ENCODE data around the gene CD320. TPM values are rescaled to one million over a fixed set of nuclear protein-coding genes. Genes with fewer than 3 reads are reported as not detected.

Gene CD320
- total and polyA plus RNA-seq, 2 experiments from 2014 or later = 65.8 to 72.2 TPM

GRCh38 chr19:8333767-8334457 lies 25.8 kb upstream of the CD320 start:
- no peaks in the 10 kb centered on the region for H3K79me2 ChIP-seq (ENCODE audit: insufficient read depth)
- H3K27ac ChIP-seq = no peak overlapping the region
- no peaks in the 10 kb centered on the region for H3K9me2 ChIP-seq (ENCODE audit: insufficient read depth)
- H3K4me2 ChIP-seq (ENCODE audit: unreplicated experiment) = no peak overlapping the region
- WGBS, 2 experiments (ENCODE audit: low coverage in 1 of 2, low lambda C conversion rate in 2 of 2, missing lambda C conversion rate in 2 of 2) = 7 to 10% methylated on average over 43 to 47 of the region's 48 CpGs
- no peaks in the 10 kb centered on the region for H3K36me3 ChIP-seq (ENCODE audit: low read depth)
- no peak overlapping the region for H2AFZ ChIP-seq
- peaks cover 12% of the 10 kb centered on the region for H3K27me3 ChIP-seq (replicated peaks; ENCODE audit: insufficient read depth)
- H3K9me3 ChIP-seq (ENCODE audit: low read depth) = no peaks in the 10 kb centered on the region
- no peak for DNase-seq
- H3K4me1 ChIP-seq (ENCODE audit: insufficient read depth) = no peaks in the 10 kb centered on the region
- no peaks in the 10 kb centered on the region for H3F3A ChIP-seq (ENCODE audit: insufficient read depth)
- H3K4me3 ChIP-seq = no peak overlapping the region
- TF ChIP-seq EZH2phosphoT487 (IDR thresholded peaks at IDR 0.05; ENCODE audit: insufficient read depth, low read depth) (0 out of 2 replicates have a peak, but pooled peaks have one; percentile 7), EZH2 (IDR thresholded peaks at IDR 0.05; ENCODE audit: insufficient read depth, poor library complexity, severe bottlenecking) (peak; percentile 53)
- H4K20me1 ChIP-seq (ENCODE audit: insufficient read depth) = no peaks in the 10 kb centered on the region
- in situ Hi-C loops (cut with MboI) = no loop called here
- no peak overlapping the region for H3K9ac ChIP-seq

- no peaks in the 10 kb centered on the region for H3K9me3 ChIP-seq (ENCODE audit: low read depth)
- H3K27ac ChIP-seq = no peak overlapping the region
- WGBS, 2 experiments (ENCODE audit: low coverage in 1 of 2, low lambda C conversion rate in 2 of 2, missing lambda C conversion rate in 2 of 2) = 11 to 13% methylated on average over 48 to 49 of the region's 52 CpGs
- H3F3A ChIP-seq (ENCODE audit: insufficient read depth) = no peaks in the 10 kb centered on the region
- H3K4me1 ChIP-seq (ENCODE audit: insufficient read depth) = no peaks in the 10 kb centered on the region
- TF ChIP-seq EZH2phosphoT487 (IDR thresholded peaks at IDR 0.05; ENCODE audit: insufficient read depth, low read depth) (no peak), EZH2 (IDR thresholded peaks at IDR 0.05; ENCODE audit: insufficient read depth, poor library complexity, severe bottlenecking) (peak; percentile 4)
- in situ Hi-C loops (cut with MboI) = no loop called here
- H3K9ac ChIP-seq = no peak overlapping the region
- H2AFZ ChIP-seq = no peak overlapping the region
- no peak overlapping the region for H3K4me2 ChIP-seq (ENCODE audit: unreplicated experiment)
- peak; percentile 19 for DNase-seq
- no peak overlapping the region for H3K4me3 ChIP-seq
- H3K79me2 ChIP-seq (ENCODE audit: insufficient read depth) = no peaks in the 10 kb centered on the region
- no peaks in the 10 kb centered on the region for H4K20me1 ChIP-seq (ENCODE audit: insufficient read depth)
- no peaks in the 10 kb centered on the region for H3K9me2 ChIP-seq (ENCODE audit: insufficient read depth)
- no peaks in the 10 kb centered on the region for H3K36me3 ChIP-seq (ENCODE audit: low read depth)
- peaks cover 12% of the 10 kb centered on the region for H3K27me3 ChIP-seq (replicated peaks; ENCODE audit: insufficient read depth)
Measured at GRCh38 chr19:8332976-8333766, 25.0 kb upstream of the CD320 start.

GRCh38 chr19:8331263-8331845 lies 23.2 kb upstream of the CD320 start:
- in situ Hi-C loops (cut with MboI) = no loop called here
- Histone ChIP-seq H3K9ac (no peak overlapping the region), H3K79me2 (ENCODE audit: insufficient read depth) (no peaks in the 10 kb centered on the region), H3K9me3 (ENCODE audit: low read depth) (no peaks in the 10 kb centered on the region), H3K9me2 (ENCODE audit: insufficient read depth) (no peaks in the 10 kb centered on the region), H3K36me3 (ENCODE audit: low read depth) (no peaks in the 10 kb centered on the region), H3K27me3 (replicated peaks; ENCODE audit: insufficient read depth) (peaks cover 12% of the 10 kb centered on the region), H3K4me1 (ENCODE audit: insufficient read depth) (no peaks in the 10 kb centered on the region), H3K27ac (no peak overlapping the region), H2AFZ (no peak overlapping the region), H3K4me3 (no peak overlapping the region), H4K20me1 (ENCODE audit: insufficient read depth) (no peaks in the 10 kb centered on the region), H3K4me2 (ENCODE audit: unreplicated experiment) (no peak overlapping the region), H3F3A (ENCODE audit: insufficient read depth) (no peaks in the 10 kb centered on the region)
- DNase-seq = no peak
- TF ChIP-seq EZH2phosphoT487 (IDR thresholded peaks at IDR 0.05; ENCODE audit: insufficient read depth, low read depth) (no peak), EZH2 (IDR thresholded peaks at IDR 0.05; ENCODE audit: insufficient read depth, poor library complexity, severe bottlenecking) (no peak)
- WGBS, 2 experiments (ENCODE audit: low coverage in 1 of 2, low lambda C conversion rate in 2 of 2, missing lambda C conversion rate in 2 of 2) = 74 to 79% methylated on average over 8 of the region's 8 CpGs

- H4K20me1 ChIP-seq (ENCODE audit: insufficient read depth) = no peaks in the 10 kb centered on the region
- 36 to 47% methylated on average over 3 of the region's 3 CpGs for WGBS, 2 experiments (ENCODE audit: low coverage in 1 of 2, low lambda C conversion rate in 2 of 2, missing lambda C conversion rate in 2 of 2)
- H3K27ac ChIP-seq = no peak overlapping the region
- H3K36me3 ChIP-seq (ENCODE audit: low read depth) = no peaks in the 10 kb centered on the region
- no peak overlapping the region for H3K4me2 ChIP-seq (ENCODE audit: unreplicated experiment)
- no peaks in the 10 kb centered on the region for H3K4me1 ChIP-seq (ENCODE audit: insufficient read depth)
- H3K79me2 ChIP-seq (ENCODE audit: insufficient read depth) = no peaks in the 10 kb centered on the region
- H3K9me3 ChIP-seq (ENCODE audit: low read depth) = no peaks in the 10 kb centered on the region
- H3F3A ChIP-seq (ENCODE audit: insufficient read depth) = no peaks in the 10 kb centered on the region
- H3K9me2 ChIP-seq (ENCODE audit: insufficient read depth) = no peaks in the 10 kb centered on the region
- no peak for DNase-seq
- in situ Hi-C loops (cut with MboI) = no loop called here
- H2AFZ ChIP-seq = no peak overlapping the region
- H3K9ac ChIP-seq = no peak overlapping the region
- peaks cover 12% of the 10 kb centered on the region for H3K27me3 ChIP-seq (replicated peaks; ENCODE audit: insufficient read depth)
- no peak overlapping the region for H3K4me3 ChIP-seq
- TF ChIP-seq EZH2phosphoT487 (IDR thresholded peaks at IDR 0.05; ENCODE audit: insufficient read depth, low read depth) = no peak
- TF ChIP-seq EZH2 (IDR thresholded peaks at IDR 0.05; ENCODE audit: insufficient read depth, poor library complexity, severe bottlenecking) = no peak
Measured at GRCh38 chr19:8329996-8330395, 21.8 kb upstream of the CD320 start.
